ENCODE results near the gene HMCES.

HMCES gene

DNA sequence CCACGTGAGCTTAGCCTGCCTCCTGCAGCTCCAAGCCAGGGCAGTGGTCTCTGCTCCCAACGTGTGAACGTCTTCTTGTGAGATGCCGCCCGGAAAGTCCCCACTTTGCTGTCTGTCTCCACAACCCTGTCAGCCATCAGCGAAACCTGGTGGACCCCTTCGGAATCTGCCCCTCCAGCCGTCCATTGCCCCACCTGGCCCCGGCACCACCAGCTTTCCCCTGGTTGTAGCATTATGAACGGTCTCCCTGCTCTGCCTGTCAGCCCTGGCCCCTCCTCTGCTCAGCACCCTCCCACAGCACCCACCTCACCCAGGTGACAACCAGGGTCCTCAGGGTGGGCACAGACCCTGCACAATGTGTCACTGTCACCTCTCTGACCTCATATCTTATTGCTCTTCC, 71.1 kb downstream of the HMCES start:
- no peak for DNase-seq

DNA sequence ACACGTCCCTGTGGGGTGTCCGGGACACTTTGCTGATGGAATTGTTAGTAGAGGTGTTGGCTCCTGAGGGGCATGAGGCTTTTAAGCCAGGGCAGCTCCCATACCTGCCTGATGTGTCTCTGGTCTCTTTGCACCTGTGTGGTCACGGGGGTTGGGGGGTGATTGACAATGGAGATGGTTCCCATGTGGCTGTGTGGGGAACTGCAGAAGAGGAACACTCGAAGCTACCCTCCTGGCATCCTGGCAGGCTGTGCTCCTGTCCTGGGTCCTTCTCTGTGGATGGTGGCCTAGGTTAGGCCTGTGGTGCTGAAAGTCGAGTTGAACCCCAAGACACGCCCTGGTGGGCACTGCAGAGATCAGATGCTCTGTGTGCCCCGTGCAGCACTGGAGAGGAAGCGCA, 73.4 kb downstream of the HMCES start:
- no peak for DNase-seq

DNA sequence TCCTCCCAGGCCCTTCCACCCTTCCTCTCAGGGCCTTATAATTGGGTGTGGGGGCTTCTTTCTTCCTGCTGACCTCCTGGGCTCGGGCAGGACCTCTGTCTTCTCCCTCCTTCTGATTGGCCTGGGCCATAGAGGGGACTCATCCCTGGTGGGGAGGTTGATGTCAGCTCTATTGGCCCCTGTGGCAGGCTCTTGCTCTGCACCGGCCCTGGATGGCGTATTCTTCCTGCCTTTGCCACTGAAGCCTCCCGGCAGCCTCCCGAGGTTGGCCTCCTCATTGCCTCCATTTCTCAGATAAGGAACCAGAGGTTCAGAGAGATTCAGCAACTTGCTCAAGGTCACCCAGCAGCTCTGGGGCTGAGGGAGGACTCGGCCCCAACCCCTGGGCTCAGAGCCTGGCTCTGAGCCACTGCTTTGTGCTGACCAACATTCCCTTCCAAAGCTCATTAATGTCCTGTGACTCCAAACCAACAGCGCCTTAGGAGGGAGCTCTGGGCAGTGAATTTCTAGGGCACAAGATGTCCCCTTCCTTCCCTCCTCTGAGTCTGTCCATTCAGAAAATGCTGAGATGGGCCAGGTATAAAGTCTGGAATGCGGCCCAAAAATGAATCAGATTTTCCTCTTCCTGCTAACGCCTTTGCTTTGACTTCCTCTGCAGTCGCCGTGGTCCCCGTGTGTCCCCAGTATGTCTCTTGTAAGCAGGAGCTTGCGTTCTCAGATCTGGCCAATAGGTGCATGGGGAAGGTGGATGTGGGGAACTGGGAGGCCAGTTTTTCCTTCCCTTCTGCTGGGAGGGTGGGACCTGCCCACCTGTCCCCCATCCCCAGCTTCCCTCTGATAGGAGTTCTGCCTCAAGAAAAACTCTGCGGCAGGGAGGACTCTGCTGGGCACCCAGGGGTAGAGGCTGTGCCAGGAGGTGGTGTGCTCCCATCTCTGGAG, 74.2 kb downstream of the HMCES start:
- DNase-seq, result no peak

DNA sequence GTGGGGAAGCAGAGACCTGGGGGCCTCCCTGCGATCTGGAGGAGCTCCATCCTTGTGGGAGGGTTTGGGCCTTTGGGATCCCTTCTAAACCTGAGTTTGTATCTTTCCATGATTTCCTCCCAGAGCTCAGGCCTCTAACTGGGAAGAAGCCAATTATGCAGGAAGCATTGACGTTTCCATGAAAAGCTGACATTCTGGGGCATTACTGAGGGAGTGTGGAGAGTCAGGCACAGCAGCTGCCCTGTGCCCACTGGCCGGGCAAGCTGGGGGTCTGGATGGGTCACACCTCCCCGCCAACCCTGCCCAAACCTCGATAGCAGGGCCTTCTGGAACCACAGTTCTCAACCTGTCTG, 74.9 kb downstream of the HMCES start:
- no peak for DNase-seq

All from hematopoietic multipotent progenitor cell treated with erythropoietin and hydrocortisone succinate and interleukin-3 and kit ligand, for 4 days (in vitro differentiated cells).